ENCODE data around the gene DBH. TPM values are rescaled to one million over a fixed set of nuclear protein-coding genes. Genes with fewer than 3 reads are reported as not detected.

DBH gene
- total and polyA plus RNA-seq, 2 of the 13 experiments (the other 11 are each of a cell fraction or from before 2014, with no cell fraction given): not detected

DNA sequence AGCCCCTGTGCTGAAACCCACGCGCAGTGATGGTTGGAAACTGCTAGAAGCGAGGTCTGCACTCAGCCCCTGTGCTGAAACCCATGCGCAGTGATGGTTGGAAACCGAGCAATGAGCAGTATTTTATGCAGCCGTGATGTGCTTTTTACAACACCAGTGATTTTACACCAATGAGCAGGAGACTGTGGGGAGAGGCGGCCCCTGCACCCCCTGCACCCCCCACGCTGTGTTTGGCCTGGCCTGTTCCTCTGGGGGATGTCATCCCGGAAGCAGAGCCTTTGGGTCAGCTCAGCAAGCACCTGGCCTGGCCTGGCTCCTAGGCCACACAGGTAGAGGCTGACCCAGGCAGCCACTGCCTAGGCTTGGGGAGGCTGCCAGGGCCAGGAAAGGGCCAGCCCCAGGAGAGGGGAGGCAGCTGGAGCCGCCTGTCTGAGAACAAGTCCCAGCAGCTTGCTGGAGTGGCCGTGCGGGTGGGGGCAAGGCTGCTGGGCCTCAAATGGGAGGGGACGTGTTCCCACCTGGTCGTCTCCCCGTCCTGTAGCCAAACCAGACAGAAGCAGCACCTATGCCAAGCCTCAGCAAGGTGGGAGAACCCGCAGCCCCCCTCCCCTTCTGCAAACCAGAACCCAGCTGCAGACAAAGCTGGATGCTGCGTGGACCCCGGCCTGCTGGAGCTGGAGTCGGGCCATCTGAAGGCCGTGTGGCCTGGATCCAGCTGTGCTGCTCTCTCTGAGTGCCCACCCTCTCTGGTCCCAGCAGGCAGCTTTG lies 46.8 kb downstream of the DBH start:
- H3K9ac ChIP-seq (ENCODE audit: insufficient read depth, low read depth, low read length): no peak overlapping the region
- BruUV-seq (replicated peaks): no TSS peak
- H3K4me1 ChIP-seq (ENCODE audit: insufficient read depth, low read length): no peaks in the 10 kb centered on the region
- peaks cover 0 to 11% of the 10 kb centered on the region in 2 experiments; a peak in 3 of 5 replicates for H3K36me3 ChIP-seq (replicated peaks in 1 of 2; ENCODE audit: control insufficient read depth in 1 of 2, insufficient read depth in 2 of 2, low read length in 2 of 2)
- H3K4me3 ChIP-seq (replicated peaks in 1 of 3; ENCODE audit: insufficient read depth in 1 of 3, low read depth in 2 of 3, low read length in 3 of 3): no peak overlapping the region
- ChIA-PET POLR2A (no interaction called here), CTCF (ENCODE audit: low intra/inter-chr PET ratio, low total read pairs) (no interaction called here)
- H3K4me2 ChIP-seq (ENCODE audit: low read depth, low read length): no peak overlapping the region
- intact Hi-C loops (cut with micrococcal nuclease; ENCODE audit: unreplicated experiment): no loop called here
- no peak overlapping the region for H2AFZ ChIP-seq (ENCODE audit: low read length)
- H3K27ac ChIP-seq (ENCODE audit: extremely low read length, insufficient read depth, low read length): no peak overlapping the region
- DNase-seq (ENCODE audit: low spot score) (no peak), FAIRE-seq (no peak), ATAC-seq (no peak)
- H4K20me1 ChIP-seq (ENCODE audit: insufficient read depth, low read length): 0 out of 2 replicates have a peak, but pooled peaks cover 2% of the 10 kb centered on the region
- H3K79me2 ChIP-seq (ENCODE audit: insufficient read depth, low read length): no peaks in the 10 kb centered on the region
- in situ Hi-C loops (cut with HindIII; ENCODE audit: extremely low pct_ligation_motif_present, low pct_unique_long_range_greater_than_20kb): no loop called here
- TF ChIP-seq ZNF768 (CRISPR knock-in tag; IDR thresholded peaks at IDR 0.05) (peak; percentile 95), KLF12 (CRISPR knock-in tag; IDR thresholded peaks at IDR 0.05; ENCODE audit: borderline replicate concordance) (no peak)
- H3K9me3 ChIP-seq (ENCODE audit: low read length): no peaks in the 10 kb centered on the region
- H3K27me3 ChIP-seq (ENCODE audit: control insufficient read depth in 1 of 2, insufficient read depth in 2 of 2, low read length in 2 of 2): no peaks in the 10 kb centered on the region
- 100% methylated on average over 5 of the region's 20 CpGs for WGBS (ENCODE audit: low lambda C conversion rate)

DNA sequence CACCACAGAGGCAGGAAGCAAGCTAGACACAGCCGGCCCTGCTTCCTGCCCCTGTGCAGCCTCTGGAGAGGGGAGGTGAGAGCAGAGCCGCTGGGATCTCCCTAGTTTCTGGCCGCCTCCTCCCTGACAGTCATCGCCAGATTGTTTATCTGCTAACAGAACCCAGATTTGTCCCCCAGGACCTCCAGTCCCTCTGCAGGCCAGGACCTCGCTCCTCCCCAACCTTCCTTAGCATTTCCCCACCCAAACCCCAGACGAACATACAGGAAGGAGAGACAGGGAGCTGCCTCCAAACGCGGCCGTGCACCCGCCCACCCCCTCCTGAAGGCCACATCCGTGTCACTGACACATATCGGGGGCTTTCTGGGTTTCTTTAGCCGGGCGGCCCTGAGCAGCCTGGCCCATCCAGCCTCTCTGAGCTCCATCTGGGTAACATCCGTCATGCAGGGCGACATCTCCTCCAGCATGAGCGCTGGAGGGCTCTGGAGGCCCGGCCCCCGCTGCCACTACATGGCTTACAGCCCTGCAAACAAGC lies 47.5 kb downstream of the DBH start:
- ATAC-seq (no peak), FAIRE-seq (no peak), DNase-seq (ENCODE audit: low spot score) (no peak)
- Histone ChIP-seq H3K79me2 (ENCODE audit: insufficient read depth, low read length) (no peaks in the 10 kb centered on the region), H3K36me3 (replicated peaks in 1 of 2; ENCODE audit: control insufficient read depth in 1 of 2, insufficient read depth in 2 of 2, low read length in 2 of 2) (peaks cover 0 to 11% of the 10 kb centered on the region in 2 experiments; a peak in 3 of 5 replicates), H3K4me3 (replicated peaks in 1 of 3; ENCODE audit: insufficient read depth in 1 of 3, low read depth in 2 of 3, low read length in 3 of 3) (no peak overlapping the region), H3K4me1 (ENCODE audit: insufficient read depth, low read length) (no peaks in the 10 kb centered on the region), H3K9me3 (ENCODE audit: low read length) (no peaks in the 10 kb centered on the region), H3K27me3 (ENCODE audit: control insufficient read depth in 1 of 2, insufficient read depth in 2 of 2, low read length in 2 of 2) (no peaks in the 10 kb centered on the region), H2AFZ (ENCODE audit: low read length) (no peak overlapping the region), H3K9ac (ENCODE audit: insufficient read depth, low read depth, low read length) (no peak overlapping the region), H3K4me2 (ENCODE audit: low read depth, low read length) (no peak overlapping the region), H3K27ac (ENCODE audit: extremely low read length, insufficient read depth, low read length) (no peak overlapping the region), H4K20me1 (ENCODE audit: insufficient read depth, low read length) (no peaks in the 10 kb centered on the region; the same call in 1 of the 2 replicates)
- intact Hi-C loops (cut with micrococcal nuclease; ENCODE audit: unreplicated experiment): no loop called here
- no TSS peak for BruUV-seq (replicated peaks)
- 0 out of 2 replicates have a peak, but pooled peaks have one; percentile 21 for TF ChIP-seq ZMYM3 (CRISPR knock-in tag; IDR thresholded peaks at IDR 0.05)
- TF ChIP-seq, protein P1, sequence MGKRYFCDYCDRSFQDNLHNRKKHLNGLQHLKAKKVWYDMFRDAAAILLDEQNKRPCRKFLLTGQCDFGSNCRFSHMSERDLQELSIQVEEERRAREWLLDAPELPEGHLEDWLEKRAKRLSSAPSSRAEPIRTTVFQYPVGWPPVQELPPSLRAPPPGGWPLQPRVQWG (CRISPR knock-in tag; IDR thresholded peaks at IDR 0.05; ENCODE audit: borderline replicate concordance, low read depth): no peak
- TF ChIP-seq, protein P2, sequence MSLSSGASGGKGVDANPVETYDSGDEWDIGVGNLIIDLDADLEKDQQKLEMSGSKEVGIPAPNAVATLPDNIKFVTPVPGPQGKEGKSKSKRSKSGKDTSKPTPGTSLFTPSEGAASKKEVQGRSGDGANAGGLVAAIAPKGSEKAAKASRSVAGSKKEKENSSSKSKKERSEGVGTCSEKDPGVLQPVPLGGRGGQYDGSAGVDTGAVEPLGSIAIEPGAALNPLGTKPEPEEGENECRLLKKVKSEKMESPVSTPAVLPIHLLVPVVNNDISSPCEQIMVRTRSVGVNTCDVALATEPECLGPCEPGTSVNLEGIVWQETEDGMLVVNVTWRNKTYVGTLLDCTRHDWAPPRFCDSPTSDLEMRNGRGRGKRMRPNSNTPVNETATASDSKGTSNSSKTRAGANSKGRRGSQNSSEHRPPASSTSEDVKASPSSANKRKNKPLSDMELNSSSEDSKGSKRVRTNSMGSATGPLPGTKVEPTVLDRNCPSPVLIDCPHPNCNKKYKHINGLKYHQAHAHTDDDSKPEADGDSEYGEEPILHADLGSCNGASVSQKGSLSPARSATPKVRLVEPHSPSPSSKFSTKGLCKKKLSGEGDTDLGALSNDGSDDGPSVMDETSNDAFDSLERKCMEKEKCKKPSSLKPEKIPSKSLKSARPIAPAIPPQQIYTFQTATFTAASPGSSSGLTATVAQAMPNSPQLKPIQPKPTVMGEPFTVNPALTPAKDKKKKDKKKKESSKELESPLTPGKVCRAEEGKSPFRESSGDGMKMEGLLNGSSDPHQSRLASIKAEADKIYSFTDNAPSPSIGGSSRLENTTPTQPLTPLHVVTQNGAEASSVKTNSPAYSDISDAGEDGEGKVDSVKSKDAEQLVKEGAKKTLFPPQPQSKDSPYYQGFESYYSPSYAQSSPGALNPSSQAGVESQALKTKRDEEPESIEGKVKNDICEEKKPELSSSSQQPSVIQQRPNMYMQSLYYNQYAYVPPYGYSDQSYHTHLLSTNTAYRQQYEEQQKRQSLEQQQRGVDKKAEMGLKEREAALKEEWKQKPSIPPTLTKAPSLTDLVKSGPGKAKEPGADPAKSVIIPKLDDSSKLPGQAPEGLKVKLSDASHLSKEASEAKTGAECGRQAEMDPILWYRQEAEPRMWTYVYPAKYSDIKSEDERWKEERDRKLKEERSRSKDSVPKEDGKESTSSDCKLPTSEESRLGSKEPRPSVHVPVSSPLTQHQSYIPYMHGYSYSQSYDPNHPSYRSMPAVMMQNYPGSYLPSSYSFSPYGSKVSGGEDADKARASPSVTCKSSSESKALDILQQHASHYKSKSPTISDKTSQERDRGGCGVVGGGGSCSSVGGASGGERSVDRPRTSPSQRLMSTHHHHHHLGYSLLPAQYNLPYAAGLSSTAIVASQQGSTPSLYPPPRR (CRISPR knock-in tag; IDR thresholded peaks at IDR 0.05; ENCODE audit: borderline replicate concordance): no peak
- 97% methylated on average over 18 of the region's 19 CpGs for WGBS (ENCODE audit: low lambda C conversion rate)
- ChIA-PET POLR2A (no interaction called here), CTCF (ENCODE audit: low intra/inter-chr PET ratio, low total read pairs) (no interaction called here)
- in situ Hi-C loops (cut with HindIII; ENCODE audit: extremely low pct_ligation_motif_present, low pct_unique_long_range_greater_than_20kb): no loop called here

Data from HepG2 (cell line).